A549 (cell line): ENCODE measurements around the gene KIAA0513. TPM values are rescaled to one million over a fixed set of nuclear protein-coding genes. Genes with fewer than 3 reads are reported as not detected.

Source experiments
- ATAC-seq, 2 experiments: fragments of 200-7000 bp in 1 of 2; fragments of >200 bp in 1 of 2; cut with Nextera tagmentation in 1 of 2; cut with Tn5 transposase in 1 of 2; 3 replicates each; pipeline versions ENCODE4 v1.8.0 to v1.9.1; 2018 to 2020; ENCODE audit warnings: mild to moderate bottlenecking in 1 of 2, moderate library complexity in 1 of 2
- CTCF ChIA-PET: fragments of 300-600 bp; sonication (Branson Sonifier 250); formaldehyde crosslinking; extraction: SDS; loops from one replicate; lab custom pipeline; 2021; ENCODE audit warnings: antibody characterized with exemption, inconsistent platforms; lab: Yijun Ruan, JAX
- POLR2A ChIA-PET: fragments of 350-600 bp; formaldehyde crosslinking; extraction: SDS; loops from one replicate; lab custom pipeline; 2021; ENCODE audit warnings: antibody characterized with exemption, inconsistent platforms; lab: Yijun Ruan, JAX
- DNase-seq, 2 experiments: peaks; one replicate each; pipeline versions ENCODE4 v3.0.0 to v3.0.0-alpha.2; 2011 to 2016; ENCODE audit warnings: low read depth in 1 of 2, low spot score in 1 of 2
- FAIRE-seq: peaks from 2 replicates; lab custom pipeline; 2011; peaks lifted over from hg19 to GRCh38; lab: Jason Lieb, UNC
- H3K27ac ChIP-seq, 2 experiments: fragments of >200 bp; sonication (Bioruptor Twin); formaldehyde crosslinking; 3 replicates each; pipeline ENCODE4 v1.5.1; 2016 to 2017
- H3K4me1 ChIP-seq: fragments of >200 bp; sonication (Bioruptor Twin); formaldehyde crosslinking; 3 replicates; pipeline ENCODE4 v1.6.1; 2016
- H3K4me2 ChIP-seq: fragments of >200 bp; sonication (Bioruptor Twin); formaldehyde crosslinking; 3 replicates; pipeline ENCODE4 v1.6.1; 2016
- H3K4me3 ChIP-seq: fragments of >200 bp; sonication (Bioruptor Twin); formaldehyde crosslinking; 3 replicates; pipeline ENCODE4 v1.5.1; 2016
- H3K9me3 ChIP-seq: fragments of >200 bp; sonication (Bioruptor Twin); formaldehyde crosslinking; 3 replicates; pipeline ENCODE4 v1.6.1; 2016
- CBX2 ChIP-seq: fragments of 200-600 bp; sonication (generic); IDR thresholded peaks from 2 replicates; pipeline ENCODE4 v1.6.1; 2016; ENCODE audit warnings: low read depth, mild to moderate bottlenecking, borderline replicate concordance
- CBX8 ChIP-seq: fragments of 200-600 bp; sonication (generic); IDR thresholded peaks from 2 replicates; pipeline ENCODE4 v1.6.1; 2016
- CEBPB ChIP-seq, 2 experiments: fragments of >200 bp in 1 of 2; sonication (Bioruptor Twin) in 1 of 2; formaldehyde crosslinking in 1 of 2; IDR thresholded peaks; 2 replicates each; pipeline ENCODE4 v1.6.1; 2012 to 2016
- CHD4 ChIP-seq: fragments of 200-600 bp; sonication (generic); IDR thresholded peaks from 2 replicates; pipeline ENCODE4 v1.6.1; 2016; ENCODE audit warnings: antibody characterized with exemption, mild to moderate bottlenecking, borderline replicate concordance
- EHF ChIP-seq: fragments of 250-450 bp; sonication (Bioruptor Pico); IDR thresholded peaks from 2 replicates; pipeline ENCODE4 v1.5.0; 2020; ENCODE audit warnings: mild to moderate bottlenecking
- ELK1 ChIP-seq: fragments of 150-350 bp; IDR thresholded peaks from 2 replicates; pipeline ENCODE4 v1.6.1; 2014; ENCODE audit warnings: low read depth, mild to moderate bottlenecking, low read length
- EP300 ChIP-seq, 2 experiments: fragments of >200 bp; sonication (Bioruptor Twin); formaldehyde crosslinking; IDR thresholded peaks; 2 replicates in 1 of 2; 3 replicates in 1 of 2; pipeline ENCODE4 v1.6.1; 2016 to 2017
- FOSL2 ChIP-seq, 2 experiments: fragments of 450-650 bp in 1 of 2; fragments of >200 bp in 1 of 2; sonication (Bioruptor Twin) in 1 of 2; formaldehyde crosslinking; IDR thresholded peaks; 2 replicates each; pipeline versions ENCODE4 v1.5.0 to v1.6.1; 2016 to 2020; ENCODE audit warnings: mild to moderate bottlenecking in 1 of 2, moderate library complexity in 1 of 2
- HDAC2 ChIP-seq: fragments of 200-600 bp; sonication (generic); IDR thresholded peaks from 2 replicates; pipeline ENCODE4 v1.6.1; 2016
- HEYL ChIP-seq: fragments of 250-450 bp; sonication (Bioruptor Pico); IDR thresholded peaks from 2 replicates; pipeline ENCODE4 v1.8.0; 2021; ENCODE audit warnings: mild to moderate bottlenecking, moderate library complexity
- KDM1A ChIP-seq: fragments of 200-600 bp; sonication (generic); IDR thresholded peaks from 2 replicates; pipeline ENCODE4 v1.6.1; 2016; ENCODE audit warnings: low read depth, mild to moderate bottlenecking
- KDM5A ChIP-seq: fragments of 200-600 bp; sonication (generic); IDR thresholded peaks from 2 replicates; pipeline ENCODE4 v1.6.1; 2016; ENCODE audit warnings: antibody characterized with exemption, mild to moderate bottlenecking
- MYC ChIP-seq: IDR thresholded peaks from 2 replicates; pipeline ENCODE4 v1.6.1; 2012; ENCODE audit warnings: mild to moderate bottlenecking, inconsistent platforms, low read length, improper control_type of control experiment, borderline replicate concordance
- NR3C1 ChIP-seq: fragments of >200 bp; sonication (Bioruptor Twin); formaldehyde crosslinking; IDR thresholded peaks from 3 replicates; pipeline ENCODE4 v1.6.1; 2017
- PHF8 ChIP-seq: fragments of 200-600 bp; sonication (generic); IDR thresholded peaks from 2 replicates; pipeline ENCODE4 v1.6.1; 2016; ENCODE audit warnings: low read depth, mild to moderate bottlenecking, antibody characterized with exemption, moderate library complexity, borderline replicate concordance
- POLR2A ChIP-seq: IDR thresholded peaks from 2 replicates; pipeline ENCODE4 v1.6.1; 2012; ENCODE audit warnings: mild to moderate bottlenecking, low read length
- RCOR1 ChIP-seq: fragments of 150-350 bp; IDR thresholded peaks from 2 replicates; pipeline ENCODE4 v1.6.1; 2014; ENCODE audit warnings: antibody characterized with exemption, low read length, low read depth
- SMC3 ChIP-seq: fragments of >200 bp; sonication (Bioruptor Twin); formaldehyde crosslinking; IDR thresholded peaks from 3 replicates; pipeline ENCODE4 v1.6.1; 2018; ENCODE audit warnings: inconsistent platforms
- SREBF2 ChIP-seq: fragments of 450-650 bp; IDR thresholded peaks from 2 replicates; pipeline ENCODE4 v1.6.1; 2014; ENCODE audit warnings: mild to moderate bottlenecking, moderate library complexity
- ZFP36 ChIP-seq: fragments of 450-650 bp; IDR thresholded peaks from 2 replicates; pipeline ENCODE4 v1.6.1; 2014; ENCODE audit warnings: borderline replicate concordance; ENCODE audit not compliant: partially characterized antibody
- ZNF302 ChIP-seq: fragments of 250-450 bp; sonication (Bioruptor Pico); IDR thresholded peaks from 2 replicates; pipeline ENCODE4 v1.9.0; 2021; ENCODE audit warnings: inconsistent platforms, mild to moderate bottlenecking, moderate library complexity
- WGBS: methylation state at CpG from one replicate; pipeline ENCODE4 v1.1.6; 2017; ENCODE audit errors: missing lambda C conversion rate; 5-methylcytosine and 5-hydroxymethylcytosine counted together
- polyA plus RNA-seq, 4 experiments: library from polyadenylated mRNA; depleted of rRNA in 3 of 4; stranded (reverse); fragments of >200 nt; fragmentation: RNase III in 1 of 4; extraction: RNeasy Plus Mini Kit Qiagen cat#74134 plus additional on column Dnase treatment in 1 of 4; gene quantifications; 2 replicates in 3 of 4; 3 replicates in 1 of 4; pipeline ENCODE4 v1.2.3, GENCODE V29; 2011 to 2017
- TF ChIP-seq, protein P1 (sequence below): IDR thresholded peaks from 2 replicates; pipeline ENCODE4 v1.6.1; 2012
- TF ChIP-seq, protein P2 (sequence below): fragments of 250-450 bp; sonication (Bioruptor Pico); IDR thresholded peaks from 2 replicates; pipeline ENCODE4 v1.5.0; 2021; ENCODE audit warnings: mild to moderate bottlenecking, moderate library complexity, borderline replicate concordance

KIAA0513 gene
- polyA plus RNA-seq, 2 of the 4 experiments (the other 2 are of a cell fraction) = 1.8 TPM

DNA sequence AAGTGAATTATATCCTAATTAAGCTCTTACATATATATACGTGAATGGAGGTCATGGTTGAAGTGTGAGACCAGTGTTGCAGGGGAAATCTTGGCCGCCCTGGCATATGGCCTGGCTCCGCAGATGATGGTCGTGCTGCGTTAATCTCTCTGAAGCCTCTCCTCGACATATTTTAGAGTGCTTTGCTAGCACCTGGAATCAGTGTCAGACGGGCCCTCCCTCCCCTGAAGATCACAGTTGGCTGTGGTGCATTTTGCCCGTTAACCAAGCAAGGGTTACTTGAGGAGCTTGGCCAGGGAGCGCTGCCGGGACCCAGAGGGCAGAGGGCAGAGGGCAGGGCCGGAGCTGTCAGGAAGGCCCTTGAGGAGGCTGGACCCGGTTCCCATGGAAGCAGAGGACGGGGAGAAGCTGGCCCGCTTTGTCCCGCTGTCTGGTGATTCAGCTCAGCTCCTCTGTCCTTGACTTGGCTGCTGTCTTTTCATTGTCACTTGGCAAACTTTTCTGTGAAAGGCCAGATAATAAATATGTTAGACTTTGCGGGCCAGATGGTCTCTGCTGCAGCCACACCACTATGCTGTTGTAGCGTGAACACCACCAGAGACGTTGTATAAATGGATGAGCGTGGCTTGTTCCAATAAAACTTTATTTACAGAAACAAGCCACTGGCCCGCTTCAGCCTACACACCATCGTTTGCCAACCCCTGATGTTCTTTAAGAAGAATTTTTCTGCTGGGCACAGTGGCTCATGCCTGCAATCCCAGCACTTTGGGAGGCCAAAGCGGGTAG is 52.4 kb downstream of the KIAA0513 start:
- ChIA-PET POLR2A (no interaction called here), CTCF (interaction anchor here (0.6 to 3.4 kb wide), 5 partner anchors 10 to 326 kb away, joined by 3 to 14 read pairs (median 3); no protein-coding TSS in a partner anchor)
- TF ChIP-seq PHF8 = no peak
- no peak for TF ChIP-seq EHF (CRISPR knock-in tag)
- no peak for TF ChIP-seq ZFP36
- no peak for TF ChIP-seq ZNF302 (CRISPR knock-in tag)
- TF ChIP-seq HDAC2 = no peak
- Histone ChIP-seq H3K4me2 (no peak overlapping the region), H3K4me1 (no peaks in the 10 kb centered on the region), H3K9me3 (no peaks in the 10 kb centered on the region), H3K4me3 (no peak overlapping the region), H3K27ac (no peak overlapping the region)
- WGBS = 83% methylated on average over 22 of the region's 22 CpGs
- FAIRE-seq (no peak), ATAC-seq (no peak), DNase-seq (no peak)

GRCh38 chr16:85081038-85081437 is 53.4 kb downstream of the KIAA0513 start:
- ChIA-PET POLR2A (no interaction called here), CTCF (interaction anchor here (0.6 to 3.4 kb wide), 7 partner anchors 9 to 326 kb away, joined by 3 to 14 read pairs (median 3); no protein-coding TSS in a partner anchor)
- FAIRE-seq (no peak), ATAC-seq (no peak), DNase-seq (no peak)
- Histone ChIP-seq H3K4me3 (no peak overlapping the region), H3K27ac (no peak overlapping the region), H3K4me2 (no peak overlapping the region), H3K9me3 (no peaks in the 10 kb centered on the region), H3K4me1 (no peaks in the 10 kb centered on the region)
- 83% methylated on average over 9 of the region's 9 CpGs for WGBS
- no peak for TF ChIP-seq MYC
- no peak for TF ChIP-seq EP300 (IDR thresholded peaks at IDR 0.05)
- no peak for TF ChIP-seq NR3C1
- no peak for TF ChIP-seq CHD4
- no peak for TF ChIP-seq ELK1
- TF ChIP-seq, protein P1, sequence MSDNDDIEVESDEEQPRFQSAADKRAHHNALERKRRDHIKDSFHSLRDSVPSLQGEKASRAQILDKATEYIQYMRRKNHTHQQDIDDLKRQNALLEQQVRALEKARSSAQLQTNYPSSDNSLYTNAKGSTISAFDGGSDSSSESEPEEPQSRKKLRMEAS = no peak
- TF ChIP-seq SMC3 = no peak
- no peak for TF ChIP-seq CBX8
- TF ChIP-seq FOSL2 (IDR thresholded peaks at IDR 0.05) = no peak
- TF ChIP-seq FOSL2 (CRISPR knock-in tag; IDR thresholded peaks at IDR 0.05) = no peak
- TF ChIP-seq, protein P2, sequence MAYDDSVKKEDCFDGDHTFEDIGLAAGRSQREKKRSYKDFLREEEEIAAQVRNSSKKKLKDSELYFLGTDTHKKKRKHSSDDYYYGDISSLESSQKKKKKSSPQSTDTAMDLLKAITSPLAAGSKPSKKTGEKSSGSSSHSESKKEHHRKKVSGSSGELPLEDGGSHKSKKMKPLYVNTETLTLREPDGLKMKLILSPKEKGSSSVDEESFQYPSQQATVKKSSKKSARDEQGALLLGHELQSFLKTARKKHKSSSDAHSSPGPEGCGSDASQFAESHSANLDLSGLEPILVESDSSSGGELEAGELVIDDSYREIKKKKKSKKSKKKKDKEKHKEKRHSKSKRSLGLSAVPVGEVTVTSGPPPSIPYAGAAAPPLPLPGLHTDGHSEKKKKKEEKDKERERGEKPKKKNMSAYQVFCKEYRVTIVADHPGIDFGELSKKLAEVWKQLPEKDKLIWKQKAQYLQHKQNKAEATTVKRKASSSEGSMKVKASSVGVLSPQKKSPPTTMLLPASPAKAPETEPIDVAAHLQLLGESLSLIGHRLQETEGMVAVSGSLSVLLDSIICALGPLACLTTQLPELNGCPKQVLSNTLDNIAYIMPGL (CRISPR knock-in tag) = no peak
- TF ChIP-seq RCOR1 = no peak
- no peak for TF ChIP-seq KDM5A
- no peak for TF ChIP-seq PHF8
- no peak for TF ChIP-seq SREBF2

DNA sequence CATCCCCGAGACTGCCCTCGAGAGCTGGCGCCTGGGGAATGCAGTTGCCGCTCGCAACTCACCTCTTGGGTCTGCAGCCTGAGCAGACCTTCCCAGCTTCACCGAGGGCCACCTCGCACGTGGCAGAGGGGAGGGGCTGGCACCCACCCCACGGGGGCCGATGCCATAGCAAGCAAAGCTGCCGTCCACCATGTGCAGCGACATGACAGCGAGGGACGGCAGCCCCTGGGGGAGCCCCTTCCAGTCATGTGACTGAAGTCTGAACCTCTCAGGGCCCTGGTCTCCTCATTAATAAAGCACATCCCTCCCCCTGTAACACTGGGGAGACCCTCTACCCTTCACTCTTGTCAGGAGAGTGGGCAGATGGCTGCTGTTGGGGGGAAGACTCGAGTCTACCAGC is 54.2 kb downstream of the KIAA0513 start:
- no peak for ATAC-seq
- no peak for DNase-seq
- ChIA-PET POLR2A (no interaction called here), CTCF (interaction anchor here (0.6 to 3.4 kb wide), 6 partner anchors 8 to 20 kb away, joined by 3 to 14 read pairs (median 4); no protein-coding TSS in a partner anchor)
- no peaks in the 10 kb centered on the region for H3K9me3 ChIP-seq
- peaks cover under 1% of the 10 kb centered on the region; the same call in 1 of the 3 replicates for H3K4me1 ChIP-seq
- no peak overlapping the region for H3K27ac ChIP-seq
- no peak overlapping the region for H3K4me2 ChIP-seq
- 79% methylated on average over 15 of the region's 15 CpGs for WGBS
- no peak overlapping the region for H3K4me3 ChIP-seq
- FAIRE-seq = no peak
- TF ChIP-seq KDM5A (no peak), KDM1A (no peak), HEYL (CRISPR knock-in tag) (no peak), CBX2 (no peak), POLR2A (no peak), CEBPB (IDR thresholded peaks at IDR 0.05) (no peak)
